Muscle of back (tissue), 11 donors: ENCODE data around the gene CTDSPL2. TPM values are rescaled to one million over a fixed set of nuclear protein-coding genes. Genes with fewer than 3 reads are reported as not detected.
"Not testable (repeated sequence)": the region's sequence is repeated elsewhere in the genome, so short reads cannot be mapped to it uniquely, and the experiment has no call there.

Source experiments
- DNase-seq, 3 donors: peaks; one replicate each; pipeline versions ENCODE4 v3.0.0 to v3.0.0-alpha.2; 2013
- polyA plus RNA-seq, 10 donors: library from polyadenylated mRNA; unstranded; fragments of 120-200 nt; gene quantifications; one replicate each; pipeline ENCODE4 v1.2.1, GENCODE V29; 2013; ENCODE audit not compliant: insufficient read length in 10 of 10

CTDSPL2 gene
- polyA plus RNA-seq, 10 donors: 33.9 to 46.6 (median 41.6) TPM

GRCh38 chr15:44471885-44472455 lies 44.5 kb downstream of the CTDSPL2 start:
- DNase-seq: no peak

- no peak for DNase-seq
Measured at GRCh38 chr15:44479343-44479742, 51.9 kb downstream of the CTDSPL2 start.

GRCh38 chr15:44482090-44482489 lies 54.7 kb downstream of the CTDSPL2 start:
- DNase-seq: no peak

GRCh38 chr15:44485880-44486279 lies 58.5 kb downstream of the CTDSPL2 start:
- no peak for DNase-seq

- peak in 1 of 3 donors; percentile 31 for DNase-seq
Measured at GRCh38 chr15:44489464-44489863, 62.0 kb downstream of the CTDSPL2 start.

- no peak for DNase-seq
Measured at GRCh38 chr15:44490622-44491021, 63.2 kb downstream of the CTDSPL2 start.

GRCh38 chr15:44492040-44492439 lies 64.6 kb downstream of the CTDSPL2 start:
- no peak for DNase-seq

- DNase-seq: no peak
Measured at GRCh38 chr15:44492672-44493071, 65.2 kb downstream of the CTDSPL2 start.

GRCh38 chr15:44495562-44495961 lies 68.1 kb downstream of the CTDSPL2 start:
- DNase-seq: no peak

- DNase-seq: no peak
Measured at GRCh38 chr15:44500555-44500954, 73.1 kb downstream of the CTDSPL2 start.

GRCh38 chr15:44501768-44502366 lies 74.4 kb downstream of the CTDSPL2 start:
- peak; percentile 15 to 46 (median 20) for DNase-seq

GRCh38 chr15:44516436-44516835 lies 89.0 kb downstream of the CTDSPL2 start:
- DNase-seq: no peak

GRCh38 chr15:44519537-44519936 lies 92.1 kb downstream of the CTDSPL2 start:
- DNase-seq: no peak

GRCh38 chr15:44525018-44525417 lies 97.6 kb downstream of the CTDSPL2 start:
- DNase-seq: no peak

GRCh38 chr15:44527241-44527640 lies 99.8 kb downstream of the CTDSPL2 start:
- DNase-seq: no peak

- no peak for DNase-seq
Measured at GRCh38 chr15:44529864-44530604, 102.6 kb downstream of the CTDSPL2 start.

- no peak for DNase-seq
Measured at GRCh38 chr15:44530653-44531052, 103.2 kb downstream of the CTDSPL2 start.

- DNase-seq: not testable (repeated sequence)
Measured at GRCh38 chr15:44532275-44532674, 104.8 kb downstream of the CTDSPL2 start.

GRCh38 chr15:44532689-44533088 lies 105.3 kb downstream of the CTDSPL2 start:
- no peak for DNase-seq

GRCh38 chr15:44535092-44535491 lies 107.7 kb downstream of the CTDSPL2 start:
- DNase-seq: no peak

- DNase-seq: no peak
Measured at GRCh38 chr15:44535523-44536301, 108.3 kb downstream of the CTDSPL2 start.

GRCh38 chr15:44536302-44536961 lies 109.0 kb downstream of the CTDSPL2 start:
- peak in 1 of 3 donors; percentile 96 for DNase-seq
